Mesothelial cell of epicardium (in vitro differentiated cells): Measurements from ENCODE around the gene PIGR. TPM values are rescaled to one million over a fixed set of nuclear protein-coding genes. Genes with fewer than 3 reads are reported as not detected.
"Not testable (repeated sequence)": the region's sequence is repeated elsewhere in the genome, so short reads cannot be mapped to it uniquely, and the experiment has no call there.

Source experiments
- DNase-seq, 2 experiments: peaks; one replicate each; pipeline ENCODE4 v3.0.0; 2021; ENCODE audit warnings: low spot score in 2 of 2; ENCODE audit not compliant: unreplicated experiment in 2 of 2
- H3K27ac Mint-ChIP-seq: 2 replicates; pipeline ENCODE4 v1.8.0; 2021; ENCODE audit warnings: mixed read lengths
- H3K27me3 Mint-ChIP-seq: 2 replicates; pipeline ENCODE4 v1.8.0; 2021; ENCODE audit warnings: low read depth, mixed read lengths
- H3K36me3 Mint-ChIP-seq: 2 replicates; pipeline ENCODE4 v1.8.0; 2021; ENCODE audit warnings: mixed read lengths
- H3K4me1 Mint-ChIP-seq: 2 replicates; pipeline ENCODE4 v1.8.0; 2021; ENCODE audit warnings: mixed read lengths
- H3K4me3 Mint-ChIP-seq: 2 replicates; pipeline ENCODE4 v1.8.0; 2021; ENCODE audit warnings: mild to moderate bottlenecking, moderate library complexity, mixed read lengths
- H3K9me3 Mint-ChIP-seq: 2 replicates; pipeline ENCODE4 v1.8.0; 2021; ENCODE audit warnings: mixed read lengths
- CTCF ChIP-seq: fragments of 200-600 bp; sonication (generic); IDR thresholded peaks from one replicate; pipeline ENCODE4 v1.5.0; 2021; ENCODE audit warnings: antibody characterized with exemption; ENCODE audit not compliant: unreplicated experiment
- total RNA-seq: library from RNA; stranded (reverse); gene quantifications from 3 replicates; pipeline ENCODE4 v1.2.1, GENCODE V29; 2021

Gene PIGR
- total RNA-seq, 1 donor from 2014 or later = not detected

GRCh38 chr1:206925106-206925736, 21.0 kb downstream of the PIGR start:
- Mint-ChIP-seq H3K27ac (no peak overlapping the region), H3K9me3 (no peaks in the 10 kb centered on the region), H3K36me3 (no peaks in the 10 kb centered on the region), H3K4me3 (no peak overlapping the region), H3K27me3 (peaks cover 5% of the 10 kb centered on the region), H3K4me1 (no peaks in the 10 kb centered on the region)
- DNase-seq = no peak
- no peak for TF ChIP-seq CTCF

GRCh38 chr1:206924592-206925105, 21.6 kb downstream of the PIGR start:
- Mint-ChIP-seq H3K27ac (no peak overlapping the region), H3K9me3 (no peaks in the 10 kb centered on the region), H3K4me1 (no peaks in the 10 kb centered on the region), H3K27me3 (peaks cover 5% of the 10 kb centered on the region), H3K4me3 (no peak overlapping the region), H3K36me3 (no peaks in the 10 kb centered on the region)
- no peak for TF ChIP-seq CTCF
- no peak for DNase-seq

GRCh38 chr1:206923961-206924557, 22.2 kb downstream of the PIGR start:
- not testable (repeated sequence) for H3K4me3 Mint-ChIP-seq, H3K27ac Mint-ChIP-seq, H3K27me3 Mint-ChIP-seq, DNase-seq, H3K36me3 Mint-ChIP-seq, H3K9me3 Mint-ChIP-seq, H3K4me1 Mint-ChIP-seq

- no peaks in the 10 kb centered on the region for H3K4me1 Mint-ChIP-seq
- H3K27ac Mint-ChIP-seq = no peak overlapping the region
- TF ChIP-seq CTCF = no peak
- H3K4me3 Mint-ChIP-seq = no peak overlapping the region
- DNase-seq = no peak
- H3K27me3 Mint-ChIP-seq = peaks cover 6% of the 10 kb centered on the region
- no peaks in the 10 kb centered on the region for H3K9me3 Mint-ChIP-seq
- H3K36me3 Mint-ChIP-seq = no peaks in the 10 kb centered on the region
These were observed 23.0 kb downstream of the PIGR start for GRCh38 chr1:206923009-206923960.

GRCh38 chr1:206922524-206922923, 23.7 kb downstream of the PIGR start:
- no peak overlapping the region for H3K4me3 Mint-ChIP-seq
- no peaks in the 10 kb centered on the region for H3K4me1 Mint-ChIP-seq
- no peaks in the 10 kb centered on the region for H3K9me3 Mint-ChIP-seq
- H3K27me3 Mint-ChIP-seq = peaks cover 12% of the 10 kb centered on the region
- DNase-seq = no peak
- no peaks in the 10 kb centered on the region for H3K36me3 Mint-ChIP-seq
- no peak overlapping the region for H3K27ac Mint-ChIP-seq
- TF ChIP-seq CTCF = no peak
